ENCODE results near the gene COIL.
A peak's percentile ranks its signal among the peaks of the same experiment; 100 is the strongest.

Gene COIL

GRCh38 chr17:56960596-56961538, at the start of gene COIL:
Gene COIL, minus strand, starts transcription at chr17:56961050. Its CDS starts 31 bp downstream, at chr17:56961019.
- Histone ChIP-seq H3K4me3 (ENCODE audit: low read length) (peak within 1 kb of the TSS; percentile 92), H3K27me3 (ENCODE audit: control insufficient read depth, insufficient read depth, low read length) (no peaks in the 10 kb centered on the region), H3K27ac (ENCODE audit: low read length) (peak within 1 kb of the TSS; percentile 99), H3K4me1 (ENCODE audit: control insufficient read depth, low read depth, low read length) (peaks cover 4% of the 10 kb centered on the region), H3K36me3 (ENCODE audit: control insufficient read depth, low read depth, low read length) (no peaks in the 10 kb centered on the region), H3K9me3 (ENCODE audit: control insufficient read depth, low read depth, low read length) (no peaks in the 10 kb centered on the region), H3K9ac (ENCODE audit: low read length) (peak within 1 kb of the TSS; percentile 98)

- Histone ChIP-seq H3K36me3 (ENCODE audit: control insufficient read depth, low read depth, low read length) (peaks cover 1% of the 10 kb centered on the region), H3K27ac (ENCODE audit: low read length) (no peak overlapping the region), H3K4me1 (ENCODE audit: control insufficient read depth, low read depth, low read length) (peaks cover 5% of the 10 kb centered on the region), H3K4me3 (ENCODE audit: low read length) (no peak overlapping the region), H3K9me3 (ENCODE audit: control insufficient read depth, low read depth, low read length) (no peaks in the 10 kb centered on the region), H3K9ac (ENCODE audit: low read length) (no peak overlapping the region), H3K27me3 (ENCODE audit: control insufficient read depth, insufficient read depth, low read length) (no peaks in the 10 kb centered on the region)
Measured at GRCh38 chr17:57010487-57010886, 49.6 kb upstream of the COIL start.

GRCh38 chr17:57009737-57010445, 49.0 kb upstream of the COIL start:
- Histone ChIP-seq H3K27me3 (ENCODE audit: control insufficient read depth, insufficient read depth, low read length) (no peaks in the 10 kb centered on the region), H3K27ac (ENCODE audit: low read length) (no peak overlapping the region), H3K4me1 (ENCODE audit: control insufficient read depth, low read depth, low read length) (peaks cover 5% of the 10 kb centered on the region), H3K36me3 (ENCODE audit: control insufficient read depth, low read depth, low read length) (peaks cover 4% of the 10 kb centered on the region), H3K9ac (ENCODE audit: low read length) (no peak overlapping the region), H3K4me3 (ENCODE audit: low read length) (no peak overlapping the region), H3K9me3 (ENCODE audit: control insufficient read depth, low read depth, low read length) (no peaks in the 10 kb centered on the region)

- Histone ChIP-seq H3K4me1 (ENCODE audit: control insufficient read depth, low read depth, low read length) (peaks cover 5% of the 10 kb centered on the region), H3K4me3 (ENCODE audit: low read length) (no peak overlapping the region), H3K36me3 (ENCODE audit: control insufficient read depth, low read depth, low read length) (peaks cover 4% of the 10 kb centered on the region), H3K9me3 (ENCODE audit: control insufficient read depth, low read depth, low read length) (no peaks in the 10 kb centered on the region), H3K27me3 (ENCODE audit: control insufficient read depth, insufficient read depth, low read length) (no peaks in the 10 kb centered on the region), H3K9ac (ENCODE audit: low read length) (no peak overlapping the region), H3K27ac (ENCODE audit: low read length) (no peak overlapping the region)
Measured at GRCh38 chr17:57008958-57009357, 48.1 kb upstream of the COIL start.

- Histone ChIP-seq H3K27me3 (ENCODE audit: control insufficient read depth, insufficient read depth, low read length) (no peaks in the 10 kb centered on the region), H3K9me3 (ENCODE audit: control insufficient read depth, low read depth, low read length) (no peaks in the 10 kb centered on the region), H3K27ac (ENCODE audit: low read length) (no peak overlapping the region), H3K9ac (ENCODE audit: low read length) (no peak overlapping the region), H3K4me1 (ENCODE audit: control insufficient read depth, low read depth, low read length) (peaks cover 5% of the 10 kb centered on the region), H3K4me3 (ENCODE audit: low read length) (no peak overlapping the region), H3K36me3 (ENCODE audit: control insufficient read depth, low read depth, low read length) (peaks cover 8% of the 10 kb centered on the region)
Measured at GRCh38 chr17:57006040-57006439, 45.2 kb upstream of the COIL start.

- Histone ChIP-seq H3K27ac (ENCODE audit: low read length) (no peak overlapping the region), H3K36me3 (ENCODE audit: control insufficient read depth, low read depth, low read length) (peaks cover 11% of the 10 kb centered on the region), H3K4me3 (ENCODE audit: low read length) (no peak overlapping the region), H3K4me1 (ENCODE audit: control insufficient read depth, low read depth, low read length) (peaks cover 3% of the 10 kb centered on the region), H3K9ac (ENCODE audit: low read length) (no peak overlapping the region), H3K27me3 (ENCODE audit: control insufficient read depth, insufficient read depth, low read length) (no peaks in the 10 kb centered on the region), H3K9me3 (ENCODE audit: control insufficient read depth, low read depth, low read length) (no peaks in the 10 kb centered on the region)
Measured at GRCh38 chr17:57004944-57005579, 44.2 kb upstream of the COIL start.

GRCh38 chr17:57002904-57003303, 42.1 kb upstream of the COIL start:
- H3K4me1 ChIP-seq (ENCODE audit: control insufficient read depth, low read depth, low read length): no peaks in the 10 kb centered on the region
- no peaks in the 10 kb centered on the region for H3K27me3 ChIP-seq (ENCODE audit: control insufficient read depth, insufficient read depth, low read length)
- H3K9me3 ChIP-seq (ENCODE audit: control insufficient read depth, low read depth, low read length): no peaks in the 10 kb centered on the region
- H3K36me3 ChIP-seq (ENCODE audit: control insufficient read depth, low read depth, low read length): peaks cover 11% of the 10 kb centered on the region
- no peak overlapping the region for H3K9ac ChIP-seq (ENCODE audit: low read length)
- no peak overlapping the region for H3K27ac ChIP-seq (ENCODE audit: low read length)
- no peak overlapping the region for H3K4me3 ChIP-seq (ENCODE audit: low read length)

- H3K36me3 ChIP-seq (ENCODE audit: control insufficient read depth, low read depth, low read length): peaks cover 22% of the 10 kb centered on the region
- H3K4me3 ChIP-seq (ENCODE audit: low read length): no peak overlapping the region
- H3K27ac ChIP-seq (ENCODE audit: low read length): no peak overlapping the region
- H3K9ac ChIP-seq (ENCODE audit: low read length): no peak overlapping the region
- no peaks in the 10 kb centered on the region for H3K4me1 ChIP-seq (ENCODE audit: control insufficient read depth, low read depth, low read length)
- no peaks in the 10 kb centered on the region for H3K9me3 ChIP-seq (ENCODE audit: control insufficient read depth, low read depth, low read length)
- no peaks in the 10 kb centered on the region for H3K27me3 ChIP-seq (ENCODE audit: control insufficient read depth, insufficient read depth, low read length)
Measured at GRCh38 chr17:57001541-57001940, 40.7 kb upstream of the COIL start.

- H3K9me3 ChIP-seq (ENCODE audit: control insufficient read depth, low read depth, low read length): no peaks in the 10 kb centered on the region
- H3K9ac ChIP-seq (ENCODE audit: low read length): no peak overlapping the region
- H3K27me3 ChIP-seq (ENCODE audit: control insufficient read depth, insufficient read depth, low read length): no peaks in the 10 kb centered on the region
- H3K27ac ChIP-seq (ENCODE audit: low read length): no peak overlapping the region
- no peaks in the 10 kb centered on the region for H3K4me1 ChIP-seq (ENCODE audit: control insufficient read depth, low read depth, low read length)
- no peak overlapping the region for H3K4me3 ChIP-seq (ENCODE audit: low read length)
- H3K36me3 ChIP-seq (ENCODE audit: control insufficient read depth, low read depth, low read length): peaks cover 26% of the 10 kb centered on the region
Measured at GRCh38 chr17:56997313-56997712, 36.5 kb upstream of the COIL start.

- Histone ChIP-seq H3K9me3 (ENCODE audit: control insufficient read depth, low read depth, low read length) (no peaks in the 10 kb centered on the region), H3K4me3 (ENCODE audit: low read length) (no peak overlapping the region), H3K36me3 (ENCODE audit: control insufficient read depth, low read depth, low read length) (peaks cover 24% of the 10 kb centered on the region), H3K4me1 (ENCODE audit: control insufficient read depth, low read depth, low read length) (no peaks in the 10 kb centered on the region), H3K27ac (ENCODE audit: low read length) (no peak overlapping the region), H3K27me3 (ENCODE audit: control insufficient read depth, insufficient read depth, low read length) (no peaks in the 10 kb centered on the region), H3K9ac (ENCODE audit: low read length) (no peak overlapping the region)
Measured at GRCh38 chr17:56995766-56996165, 34.9 kb upstream of the COIL start.

GRCh38 chr17:56994009-56994792, 33.4 kb upstream of the COIL start:
- Histone ChIP-seq H3K9me3 (ENCODE audit: control insufficient read depth, low read depth, low read length) (no peaks in the 10 kb centered on the region), H3K27ac (ENCODE audit: low read length) (no peak overlapping the region), H3K9ac (ENCODE audit: low read length) (no peak overlapping the region), H3K4me1 (ENCODE audit: control insufficient read depth, low read depth, low read length) (no peaks in the 10 kb centered on the region), H3K27me3 (ENCODE audit: control insufficient read depth, insufficient read depth, low read length) (no peaks in the 10 kb centered on the region), H3K36me3 (ENCODE audit: control insufficient read depth, low read depth, low read length) (peaks cover 25% of the 10 kb centered on the region), H3K4me3 (ENCODE audit: low read length) (no peak overlapping the region)
